ENCODE results near the gene USP25.

DNA sequence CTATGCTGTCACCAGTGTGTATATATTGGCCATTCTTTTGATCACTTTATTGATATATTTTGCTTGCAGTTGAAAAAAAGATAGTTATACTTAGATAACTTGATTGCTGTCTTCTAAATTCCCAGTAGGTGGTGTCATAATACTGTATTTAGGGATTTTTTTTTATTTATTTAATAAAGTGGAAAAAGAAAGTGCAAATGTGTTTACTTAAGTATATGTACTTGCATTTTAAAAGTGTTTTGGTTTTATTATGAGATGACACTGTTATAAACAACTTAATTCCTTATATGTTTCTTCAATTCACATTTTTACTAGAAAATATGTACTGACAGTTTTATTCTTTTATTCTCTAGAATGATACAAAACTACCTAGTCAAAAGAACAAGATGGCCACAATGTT is 164.8 kb downstream of the USP25 start:
- TF ChIP-seq, protein P1, sequence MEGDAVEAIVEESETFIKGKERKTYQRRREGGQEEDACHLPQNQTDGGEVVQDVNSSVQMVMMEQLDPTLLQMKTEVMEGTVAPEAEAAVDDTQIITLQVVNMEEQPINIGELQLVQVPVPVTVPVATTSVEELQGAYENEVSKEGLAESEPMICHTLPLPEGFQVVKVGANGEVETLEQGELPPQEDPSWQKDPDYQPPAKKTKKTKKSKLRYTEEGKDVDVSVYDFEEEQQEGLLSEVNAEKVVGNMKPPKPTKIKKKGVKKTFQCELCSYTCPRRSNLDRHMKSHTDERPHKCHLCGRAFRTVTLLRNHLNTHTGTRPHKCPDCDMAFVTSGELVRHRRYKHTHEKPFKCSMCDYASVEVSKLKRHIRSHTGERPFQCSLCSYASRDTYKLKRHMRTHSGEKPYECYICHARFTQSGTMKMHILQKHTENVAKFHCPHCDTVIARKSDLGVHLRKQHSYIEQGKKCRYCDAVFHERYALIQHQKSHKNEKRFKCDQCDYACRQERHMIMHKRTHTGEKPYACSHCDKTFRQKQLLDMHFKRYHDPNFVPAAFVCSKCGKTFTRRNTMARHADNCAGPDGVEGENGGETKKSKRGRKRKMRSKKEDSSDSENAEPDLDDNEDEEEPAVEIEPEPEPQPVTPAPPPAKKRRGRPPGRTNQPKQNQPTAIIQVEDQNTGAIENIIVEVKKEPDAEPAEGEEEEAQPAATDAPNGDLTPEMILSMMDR (IDR thresholded peaks at IDR 0.05), result no peak
- TF ChIP-seq FOXJ3 (CRISPR knock-in tag; IDR thresholded peaks at IDR 0.05; ENCODE audit: borderline replicate concordance) (no peak), FOXK1 (CRISPR knock-in tag; IDR thresholded peaks at IDR 0.05) (no peak), SP1 (CRISPR knock-in tag; conservative IDR thresholded peaks at IDR 0.05) (no peak), ZNF138 (CRISPR knock-in tag; conservative IDR thresholded peaks at IDR 0.05) (no peak)
